GM18517 (cell line): ENCODE measurements around the gene TFPI.

Experiments used
- ATAC-seq: cut with Tn5 transposase; IDR thresholded peaks from one replicate; pipeline ENCODE4 v1.9.1; 2021; ENCODE audit warnings: mild to moderate bottlenecking, moderate library complexity; ENCODE audit not compliant: unreplicated experiment

The TFPI gene

GRCh38 chr2:187470698-187471097 is 83.5 kb downstream of the TFPI start:
- no peak for ATAC-seq

GRCh38 chr2:187469538-187469937 is 84.7 kb downstream of the TFPI start:
- ATAC-seq, result no peak

- ATAC-seq, result no peak
These were observed 86.0 kb downstream of the TFPI start for GRCh38 chr2:187468262-187468661.

GRCh38 chr2:187466129-187466792 is 88.0 kb downstream of the TFPI start:
- no peak for ATAC-seq

- ATAC-seq, result no peak
These were observed 91.4 kb downstream of the TFPI start for GRCh38 chr2:187462839-187463238.

GRCh38 chr2:187461294-187462261 is 92.7 kb downstream of the TFPI start:
- no peak for ATAC-seq

GRCh38 chr2:187459256-187459655 is 95.0 kb downstream of the TFPI start:
- ATAC-seq, result no peak

- ATAC-seq, result no peak
These were observed 101.1 kb downstream of the TFPI start for GRCh38 chr2:187453078-187453641.

GRCh38 chr2:187451510-187451909 is 102.7 kb downstream of the TFPI start:
- ATAC-seq, result no peak

GRCh38 chr2:187447336-187447735 is 106.9 kb downstream of the TFPI start:
- no peak for ATAC-seq

- ATAC-seq, result no peak
These were observed 107.5 kb downstream of the TFPI start for GRCh38 chr2:187446711-187447110.

GRCh38 chr2:187445051-187445450 is 109.2 kb downstream of the TFPI start:
- ATAC-seq, result no peak

GRCh38 chr2:187442778-187443177 is 111.5 kb downstream of the TFPI start:
- ATAC-seq, result no peak

GRCh38 chr2:187442378-187442777 is 111.9 kb downstream of the TFPI start:
- no peak for ATAC-seq

GRCh38 chr2:187440101-187440675 is 114.0 kb downstream of the TFPI start:
- no peak for ATAC-seq

- ATAC-seq, result no peak
These were observed 115.8 kb downstream of the TFPI start for GRCh38 chr2:187438455-187438854.

GRCh38 chr2:187435756-187436155 is 118.5 kb downstream of the TFPI start:
- no peak for ATAC-seq

- ATAC-seq, result no peak
These were observed 119.2 kb downstream of the TFPI start for GRCh38 chr2:187435078-187435477.

GRCh38 chr2:187434342-187434785 is 119.9 kb downstream of the TFPI start:
- no peak for ATAC-seq

GRCh38 chr2:187431911-187432310 is 122.3 kb downstream of the TFPI start:
- ATAC-seq, result no peak

GRCh38 chr2:187429989-187430388 is 124.2 kb downstream of the TFPI start:
- ATAC-seq, result no peak
